T-helper 9 cell (primary cell): Measurements from ENCODE around the gene ATP2A3.
A peak's percentile ranks its signal among the peaks of the same experiment; 100 is the strongest.

Experiments used
- DNase-seq: peaks from one replicate; pipeline ENCODE4 v3.0.0-alpha.2; 2020

Gene ATP2A3

DNA sequence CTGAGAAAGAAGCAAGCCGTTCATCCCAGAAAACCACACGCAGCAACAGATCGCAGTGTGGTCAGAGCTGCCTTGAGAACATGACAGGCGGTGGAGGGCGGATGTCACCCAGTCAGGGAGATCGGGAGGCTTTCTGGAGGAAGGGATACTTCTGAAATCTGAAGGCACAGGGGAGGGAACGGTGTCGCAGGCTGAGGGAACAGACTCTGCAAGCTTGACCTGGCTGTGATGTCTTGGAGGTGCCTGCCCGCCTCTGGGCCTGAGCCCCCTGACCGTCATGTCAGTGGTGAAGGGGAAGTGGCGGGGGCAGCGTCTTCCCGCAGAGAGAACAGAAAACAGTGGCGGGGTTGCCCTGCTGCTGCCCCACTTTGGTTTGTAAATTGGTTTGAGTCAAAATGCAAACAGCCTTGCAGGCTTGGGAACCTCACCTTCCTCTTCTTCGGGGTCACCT lies 8.1 kb upstream of the ATP2A3 start:
- DNase-seq, result no peak

DNA sequence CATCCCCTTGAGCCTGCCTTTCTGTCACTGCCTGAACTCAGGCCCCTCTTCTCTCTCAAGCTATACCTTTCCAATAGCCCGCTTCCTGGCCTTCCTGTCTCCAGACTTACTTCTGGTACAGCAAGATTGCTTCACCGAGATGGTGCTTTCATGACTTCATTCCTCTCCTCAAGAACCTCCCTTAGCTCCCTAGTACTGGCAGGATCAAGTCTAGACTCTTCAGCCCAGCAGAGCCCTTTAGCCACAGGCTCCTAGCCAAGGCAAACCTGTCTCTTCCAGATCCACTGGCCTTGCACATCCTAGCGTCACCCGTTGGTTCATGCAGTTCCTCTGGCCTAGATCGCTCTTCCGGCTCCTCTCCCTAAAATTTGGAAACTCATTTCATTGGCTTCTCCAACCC lies 6.4 kb upstream of the ATP2A3 start:
- no peak for DNase-seq

DNA sequence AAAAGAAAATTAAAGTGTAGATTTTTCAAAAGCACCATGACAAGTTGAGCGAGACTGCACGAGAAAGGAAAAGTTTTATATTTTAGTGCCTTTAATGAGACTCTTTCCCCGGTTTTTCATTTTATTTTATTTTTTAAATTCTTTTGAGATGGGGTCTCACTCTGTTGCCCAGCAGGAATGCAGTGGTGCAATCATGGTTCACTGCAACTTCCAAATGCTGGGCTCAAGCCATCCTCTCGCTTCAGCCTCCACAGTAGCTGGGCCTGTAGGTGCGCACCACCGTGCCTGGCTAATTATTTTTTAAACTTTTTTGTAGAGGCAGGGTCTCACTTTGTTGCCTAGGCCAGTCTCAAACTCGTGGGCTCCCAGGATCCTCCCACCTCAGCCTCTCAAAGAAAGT lies 5.7 kb upstream of the ATP2A3 start:
- no peak for DNase-seq

DNA sequence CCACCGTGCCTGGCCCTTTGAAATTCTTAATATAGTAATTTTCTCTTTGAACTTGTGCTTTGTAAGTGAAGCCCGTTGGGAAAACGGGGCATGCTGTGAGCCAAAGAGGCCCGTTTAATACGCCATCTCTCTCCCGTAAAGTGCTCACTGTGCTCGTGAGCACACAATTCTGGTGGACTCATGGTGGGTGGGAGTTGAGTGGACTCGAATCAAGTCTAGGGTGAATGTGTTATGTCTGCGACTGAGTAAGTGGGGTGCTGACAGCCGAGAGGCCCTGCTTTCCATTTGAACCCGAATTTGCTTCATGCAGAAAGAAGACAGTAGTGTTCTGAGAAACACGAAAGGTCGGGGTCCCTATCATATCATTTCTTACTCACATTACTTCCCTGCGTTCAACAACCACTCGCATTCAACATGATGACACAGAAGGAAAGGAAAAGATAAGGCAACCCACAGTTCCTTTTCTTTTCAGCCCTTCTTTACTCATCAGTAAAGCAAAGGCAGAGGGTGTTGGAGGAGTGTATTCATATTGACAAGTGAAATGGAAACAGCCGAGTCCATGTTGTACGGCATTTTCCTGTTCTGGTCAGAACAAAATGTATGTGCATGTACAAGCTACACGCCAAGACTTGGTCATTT lies 4.8 kb upstream of the ATP2A3 start:
- no peak for DNase-seq

DNA sequence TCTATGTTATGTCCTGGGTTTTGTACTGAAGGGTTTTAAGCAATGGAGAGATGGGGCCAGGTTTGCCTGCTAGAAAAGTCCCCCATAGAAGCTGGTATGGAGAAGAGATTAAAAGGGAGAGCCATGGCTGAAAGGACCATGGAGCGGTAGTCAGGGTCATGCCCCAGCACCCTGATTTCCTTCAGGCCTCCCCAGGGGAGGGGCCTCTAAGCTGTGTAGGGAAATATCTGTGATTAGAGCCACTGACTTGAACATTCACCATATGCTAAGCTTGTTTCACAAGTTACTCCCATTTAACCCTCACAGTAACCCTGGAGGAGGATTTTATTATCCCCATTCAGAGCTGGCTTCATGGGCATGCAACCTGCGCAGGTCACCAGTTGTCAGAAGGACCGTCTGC lies 3.8 kb upstream of the ATP2A3 start:
- no peak for DNase-seq

DNA sequence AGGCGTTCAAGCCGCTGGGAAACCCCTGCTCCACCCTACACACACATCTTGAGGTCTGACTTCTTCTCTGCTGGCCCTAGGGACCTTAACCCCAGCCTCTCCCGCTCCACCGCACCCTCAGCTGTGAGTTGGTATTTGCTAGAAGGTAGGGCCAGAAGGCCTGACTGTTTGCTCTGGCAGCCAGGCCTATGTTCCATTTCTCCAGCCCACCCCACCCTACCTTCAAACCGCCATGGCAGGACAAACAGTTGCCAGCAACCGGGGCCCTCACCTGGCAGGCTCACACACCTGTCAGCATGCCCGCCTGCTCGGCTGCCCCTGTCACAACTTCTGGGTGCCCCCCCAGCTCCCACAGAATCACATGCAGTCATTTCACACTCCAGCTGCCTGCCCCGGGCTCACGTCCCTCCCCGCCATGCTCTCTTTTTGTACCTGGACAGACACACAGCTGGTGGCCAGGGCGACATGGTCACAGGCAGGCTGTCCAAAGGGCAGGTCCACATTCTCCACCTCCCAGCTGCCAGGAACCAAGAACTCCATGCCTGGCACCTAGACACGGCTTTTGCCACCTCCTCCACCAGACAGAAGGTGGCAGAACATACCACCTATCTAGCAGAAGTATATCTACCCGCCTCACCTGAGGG lies 2.6 kb upstream of the ATP2A3 start:
- DNase-seq, result no peak

DNA sequence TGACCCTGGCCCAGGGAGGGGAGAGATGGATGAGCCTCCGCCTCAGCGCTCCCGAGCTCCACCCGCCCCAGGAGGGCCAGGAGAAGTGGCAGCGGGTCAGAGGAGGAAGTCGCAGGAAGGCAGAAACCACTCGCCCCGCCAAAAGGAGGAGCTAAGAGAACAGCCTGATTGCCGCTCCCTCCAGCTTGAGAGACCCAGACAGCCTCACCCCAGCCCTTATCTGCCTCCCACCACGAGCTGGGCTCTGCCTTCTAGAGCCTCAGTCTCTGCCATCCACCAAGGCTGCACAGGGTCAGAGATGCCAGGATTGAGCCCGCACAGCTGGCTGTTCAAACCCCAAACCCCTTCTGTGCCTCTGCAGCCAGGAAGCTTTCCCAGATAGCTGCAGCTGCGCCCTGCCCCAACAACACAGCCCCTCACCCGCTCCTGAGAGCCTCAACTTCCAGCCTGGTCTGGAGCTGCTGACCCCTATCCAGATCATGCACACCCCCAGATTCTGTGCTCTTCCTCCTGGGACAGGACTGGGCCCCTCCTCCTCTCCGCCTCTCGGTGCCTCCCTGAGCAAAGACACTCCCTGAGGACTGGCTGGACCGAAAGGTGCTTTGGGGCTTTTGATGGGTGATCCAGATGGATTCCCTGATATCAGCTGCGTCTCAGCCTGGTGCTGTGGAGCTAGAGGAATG lies 1.0 kb upstream of the ATP2A3 start:
- DNase-seq, result peak; percentile 55

DNA sequence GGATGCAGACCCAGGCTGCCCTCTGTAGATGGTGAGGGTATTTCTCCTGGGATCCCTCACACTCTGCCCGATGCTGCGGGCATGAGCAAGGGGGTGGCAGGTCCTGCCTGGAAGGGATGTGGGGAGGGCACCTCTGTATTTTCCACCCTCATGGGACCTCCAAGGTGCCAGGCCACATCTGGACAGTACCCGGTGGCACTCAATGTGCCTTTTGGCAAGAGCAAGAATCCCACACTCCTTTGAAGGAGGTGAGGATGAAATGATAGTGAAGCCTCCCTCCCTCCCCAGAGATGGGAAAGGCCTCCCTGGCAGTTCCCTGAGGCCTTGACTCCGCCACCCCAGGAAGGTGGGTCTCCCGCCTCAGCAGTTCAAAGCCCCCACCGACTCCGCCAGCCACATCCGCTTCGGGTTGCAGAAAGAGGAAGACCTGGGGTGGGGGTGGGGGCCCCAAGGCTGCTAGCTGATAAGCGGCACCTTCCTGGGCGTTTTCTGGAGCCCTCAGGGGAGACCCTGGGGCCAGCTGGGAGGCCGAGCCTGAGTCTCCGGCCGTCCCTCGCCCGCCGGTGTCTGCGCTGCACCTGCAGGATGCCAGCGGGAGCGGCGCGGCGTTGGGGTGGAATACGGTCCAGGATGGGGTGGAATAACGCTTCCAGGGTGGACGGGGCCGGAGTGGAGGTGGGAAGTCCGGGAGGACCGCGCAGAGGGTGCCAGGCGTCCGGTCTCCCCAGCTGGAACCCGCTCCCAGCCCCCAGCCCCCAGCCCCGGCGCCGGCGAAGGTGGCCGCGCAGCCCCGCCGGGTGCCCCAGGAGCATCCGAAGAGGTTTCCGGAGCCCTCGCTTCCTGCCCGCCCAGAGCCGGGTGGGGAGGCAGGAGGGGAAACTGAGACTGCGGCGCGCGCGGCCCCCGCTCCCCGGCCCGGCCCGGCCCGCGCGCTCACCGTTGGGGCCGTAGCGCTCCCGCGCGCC lies 718 bp downstream of the ATP2A3 start:
- DNase-seq, result peak; percentile 66

DNA sequence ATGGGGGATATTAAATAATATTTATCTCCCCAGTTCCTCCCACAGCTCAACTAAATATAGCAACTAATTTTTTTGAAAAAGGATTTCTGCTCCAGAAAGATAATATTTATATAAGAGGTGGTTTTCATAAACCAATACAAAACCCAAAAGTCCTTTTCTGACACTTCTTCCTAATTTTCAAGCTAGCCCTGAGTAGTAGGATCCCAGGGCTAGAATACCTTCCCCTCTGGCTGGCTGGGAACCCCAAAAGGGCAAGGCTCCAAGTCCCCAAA lies 1.3 kb downstream of the ATP2A3 start:
- no peak for DNase-seq

DNA sequence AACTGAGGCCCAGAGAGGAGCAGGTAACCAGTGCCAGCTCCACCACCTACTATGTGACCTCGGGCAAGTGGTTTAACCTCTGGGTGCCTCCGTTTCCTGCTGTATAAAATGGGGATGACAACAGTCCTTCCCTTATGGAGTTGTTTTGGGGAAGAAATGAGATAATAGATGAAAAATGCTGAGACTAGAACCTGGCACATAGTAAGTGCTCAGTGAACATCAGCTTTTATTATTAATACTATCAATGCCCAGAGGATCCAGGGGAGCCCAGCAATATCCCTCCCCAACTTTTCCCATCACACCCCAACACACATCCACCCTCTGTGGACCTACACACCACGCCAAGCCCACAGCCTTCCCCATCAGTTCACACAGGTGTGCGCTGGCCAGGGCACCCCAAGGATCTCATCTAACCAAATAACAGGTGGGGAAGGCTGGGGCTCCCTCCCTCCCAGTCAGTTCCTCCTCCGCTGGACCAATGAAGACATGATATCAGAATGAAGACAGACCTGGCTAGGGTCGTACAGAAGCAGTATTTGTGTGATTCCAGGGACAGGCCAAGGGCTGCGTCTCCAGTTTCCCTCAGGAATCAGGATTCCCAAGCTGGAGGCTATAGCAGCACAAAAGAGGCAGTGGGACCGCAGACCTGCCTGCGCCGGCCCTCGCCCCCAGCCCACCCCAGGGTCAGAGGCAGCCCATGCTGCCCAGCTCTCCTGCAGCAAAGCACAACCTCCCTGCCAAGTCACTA lies 1.8 kb downstream of the ATP2A3 start:
- no peak for DNase-seq

DNA sequence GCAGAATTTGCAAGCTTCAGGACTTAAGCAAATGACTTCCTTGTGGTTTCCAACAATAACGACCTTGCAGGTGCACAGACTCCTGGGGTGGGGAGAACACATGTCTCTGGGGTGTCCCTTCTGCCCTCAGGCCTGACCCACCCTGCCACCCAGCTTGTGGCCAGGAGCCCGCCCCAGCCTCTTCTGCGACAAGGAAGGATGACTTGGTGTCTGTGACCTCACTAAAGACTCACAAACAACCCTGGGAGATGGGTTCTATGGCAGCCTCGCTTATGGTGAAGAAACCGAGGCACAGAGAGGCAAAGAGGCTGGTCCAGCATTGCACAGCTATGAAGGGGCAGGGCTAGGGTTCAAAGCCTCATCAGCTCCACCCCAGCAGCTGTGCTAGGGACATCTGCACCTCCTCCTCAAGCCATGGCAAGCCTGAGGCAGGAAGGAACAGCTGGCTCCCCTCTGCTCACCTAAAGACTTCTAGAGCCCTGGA lies 2.6 kb downstream of the ATP2A3 start:
- DNase-seq, result no peak

DNA sequence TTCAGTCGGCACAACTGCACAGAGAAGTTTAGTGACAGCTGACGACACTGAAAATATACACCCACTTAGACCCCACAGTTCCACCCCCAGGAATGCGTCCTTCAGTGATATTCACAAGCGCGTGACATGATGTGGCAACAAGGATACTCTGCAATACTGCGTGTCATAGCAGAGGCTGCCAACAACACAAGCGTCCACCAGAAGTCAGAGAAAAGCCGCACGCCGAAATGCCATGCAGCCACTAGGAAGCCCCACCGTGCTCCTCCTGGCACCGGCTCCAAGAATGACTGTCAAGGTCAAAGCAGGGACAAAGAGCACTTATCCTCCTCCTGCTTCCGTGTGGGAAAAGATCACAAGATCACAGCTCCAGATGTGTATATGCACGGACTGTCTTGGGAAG lies 3.5 kb downstream of the ATP2A3 start:
- no peak for DNase-seq

DNA sequence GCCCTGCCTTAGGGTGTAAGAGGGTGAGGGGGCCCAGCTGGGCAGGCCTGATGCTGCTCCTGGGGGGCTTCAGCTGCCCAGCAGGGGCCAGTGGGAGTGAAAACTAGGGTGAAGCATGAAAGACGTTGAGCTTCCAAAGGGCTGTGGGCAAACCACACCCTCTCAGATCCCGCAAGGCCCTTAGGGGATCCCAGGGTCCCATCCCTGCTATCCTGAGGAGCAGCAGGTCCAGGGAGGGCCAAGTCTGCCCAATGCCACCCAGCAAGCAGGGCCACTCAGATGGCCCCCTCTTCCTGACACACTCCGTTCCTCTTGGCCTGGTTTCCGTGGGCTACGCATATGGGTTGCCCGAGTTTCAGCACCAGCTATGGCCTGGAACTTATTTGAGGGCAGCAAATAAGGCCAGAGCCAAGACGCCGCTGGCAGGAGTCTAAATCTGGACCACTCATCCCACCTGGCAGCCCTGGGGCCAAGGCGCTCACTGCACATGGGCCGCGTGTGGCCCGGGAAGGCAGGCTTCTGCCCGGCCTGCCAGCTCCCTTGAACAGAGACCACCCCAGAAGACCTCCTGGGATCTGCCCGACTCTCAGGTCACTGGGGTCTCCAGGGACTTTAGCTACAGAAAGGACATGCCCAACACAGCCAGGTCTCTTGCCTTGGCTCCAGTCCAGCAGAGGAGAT lies 4.2 kb downstream of the ATP2A3 start:
- DNase-seq, result no peak

DNA sequence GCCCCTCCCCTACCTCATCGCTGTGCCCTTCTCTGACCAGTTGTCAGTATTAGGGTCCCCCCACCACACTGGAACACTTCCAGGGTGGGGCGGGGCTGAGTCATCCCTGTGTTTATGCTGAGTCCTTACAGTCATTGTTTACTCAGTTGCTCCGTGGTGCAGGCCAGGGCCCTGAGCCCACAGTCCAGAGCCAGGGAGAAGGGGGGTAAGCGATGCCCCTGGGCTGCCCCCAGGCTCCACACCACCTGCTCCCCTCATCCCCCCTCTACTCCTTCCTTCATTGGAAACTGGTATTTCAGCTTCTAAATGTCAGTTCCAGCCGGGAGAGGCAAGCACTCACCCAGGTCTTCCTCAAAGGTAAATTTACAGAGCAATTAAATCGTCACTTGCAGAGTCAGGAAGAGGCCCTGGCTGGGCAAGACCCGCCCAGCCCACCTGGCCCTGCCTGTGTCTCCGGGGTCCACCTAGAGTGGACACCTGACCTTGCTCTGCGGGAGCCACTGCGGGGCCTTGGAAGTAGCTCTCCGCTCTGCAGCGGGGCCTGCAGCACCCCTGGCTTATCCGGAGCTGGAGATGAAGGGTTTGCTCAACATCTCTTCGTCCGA lies 4.8 kb downstream of the ATP2A3 start:
- no peak for DNase-seq

DNA sequence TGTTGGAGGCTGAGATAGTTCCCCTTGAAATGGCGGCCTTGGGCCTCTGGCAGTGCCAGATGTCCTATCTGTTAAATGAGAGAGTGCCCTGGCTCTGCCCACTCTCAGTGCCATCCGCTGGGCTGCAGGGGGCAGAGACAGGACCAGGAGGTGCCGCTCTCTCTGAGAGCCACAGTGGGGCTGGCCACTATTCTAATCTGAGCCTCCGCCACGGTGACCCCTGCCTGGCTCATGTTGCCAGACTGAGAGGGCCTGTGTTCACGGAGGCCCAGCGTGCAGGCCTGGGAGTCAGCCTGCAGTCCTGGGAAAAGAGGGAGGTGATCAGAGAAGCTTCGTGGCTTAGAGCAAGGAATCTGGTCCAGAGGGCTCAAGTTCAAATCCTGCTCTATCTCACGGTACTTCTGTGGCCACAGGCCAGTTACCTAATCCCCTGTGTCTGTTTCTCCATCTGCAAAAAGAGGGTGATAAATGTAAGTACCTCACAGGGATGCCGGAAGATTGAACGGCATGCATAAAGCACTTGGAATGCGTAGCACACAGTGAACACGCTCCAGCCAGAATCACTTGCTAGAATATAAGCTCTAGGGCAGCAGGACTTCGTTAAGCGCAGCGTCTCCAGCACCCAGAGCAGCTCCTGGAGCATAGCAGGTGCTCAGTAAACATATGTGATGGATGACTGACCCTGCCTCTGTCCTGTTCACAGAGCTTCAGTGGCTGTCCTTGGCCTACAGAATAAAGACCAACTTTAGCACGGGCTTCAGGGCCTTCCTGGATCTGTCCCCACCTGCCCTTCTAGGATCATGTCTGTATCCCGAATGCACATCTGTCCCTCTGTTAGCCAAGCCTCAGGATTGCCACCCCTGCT lies 6.3 kb downstream of the ATP2A3 start:
- no peak for DNase-seq

DNA sequence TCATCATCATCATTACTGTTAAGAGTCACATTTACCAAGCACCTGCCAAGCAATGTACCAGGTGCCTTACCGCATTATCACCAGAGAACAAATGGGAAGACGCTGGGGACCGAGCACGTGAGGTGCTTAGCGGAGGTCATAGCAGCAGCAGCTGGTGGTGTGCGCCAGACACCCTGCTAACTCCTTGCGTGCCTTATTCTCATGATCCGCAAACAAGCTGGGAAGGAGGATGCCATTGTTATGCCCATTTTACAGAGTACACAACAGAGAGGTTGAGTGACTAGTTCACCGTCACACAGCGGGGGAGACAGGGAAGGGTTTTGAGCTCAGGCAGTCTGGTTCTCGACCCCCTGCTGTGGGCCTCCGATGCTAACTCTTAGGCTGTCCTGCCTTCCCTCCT lies 7.3 kb downstream of the ATP2A3 start:
- DNase-seq, result no peak

DNA sequence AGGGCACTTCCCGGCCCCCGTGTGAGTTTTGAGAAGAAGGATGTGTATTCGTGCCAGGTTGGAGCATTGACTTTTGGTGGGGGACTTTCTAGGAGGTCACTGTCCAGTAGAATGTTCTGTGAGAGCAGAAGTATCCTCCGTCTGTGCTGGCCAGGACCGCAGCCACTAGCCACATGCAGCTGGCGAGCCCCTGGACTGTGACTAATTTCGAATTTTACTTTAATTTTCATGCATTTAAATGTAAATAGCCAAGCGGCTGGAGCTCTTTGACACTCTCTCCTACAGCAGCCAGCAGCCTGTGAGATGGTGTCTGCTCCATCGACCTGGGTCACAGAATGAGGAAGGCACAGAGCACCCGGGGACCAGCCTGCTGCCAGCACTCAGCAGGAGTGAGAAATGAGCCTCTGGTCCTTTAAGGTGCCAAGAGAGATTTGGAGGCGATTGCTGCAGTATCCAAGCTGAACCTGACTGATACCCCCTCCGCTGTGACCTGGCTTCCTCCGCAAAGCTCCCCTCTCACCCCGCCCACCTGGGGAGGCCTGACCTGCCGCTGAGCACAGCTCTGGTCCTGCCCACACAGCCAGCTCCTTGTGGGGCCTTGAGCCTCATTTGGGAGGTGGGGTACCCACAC lies 7.8 kb downstream of the ATP2A3 start:
- DNase-seq, result no peak

DNA sequence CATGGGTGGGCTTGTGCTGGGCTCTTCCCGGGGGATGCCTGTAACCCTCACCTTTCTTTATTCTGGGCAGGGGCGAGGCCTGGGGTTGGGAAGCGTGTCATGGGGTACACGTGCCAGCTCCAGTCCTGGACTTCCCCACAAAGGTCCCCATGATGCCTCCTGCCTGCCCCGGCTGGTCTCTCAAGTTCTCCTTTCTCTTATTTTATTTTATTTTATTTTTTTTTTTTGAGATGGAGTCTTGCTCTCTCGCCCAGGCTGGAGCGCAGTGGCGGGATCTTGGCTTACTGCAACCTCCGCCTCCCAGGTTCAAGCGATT lies 8.6 kb downstream of the ATP2A3 start:
- no peak for DNase-seq

DNA sequence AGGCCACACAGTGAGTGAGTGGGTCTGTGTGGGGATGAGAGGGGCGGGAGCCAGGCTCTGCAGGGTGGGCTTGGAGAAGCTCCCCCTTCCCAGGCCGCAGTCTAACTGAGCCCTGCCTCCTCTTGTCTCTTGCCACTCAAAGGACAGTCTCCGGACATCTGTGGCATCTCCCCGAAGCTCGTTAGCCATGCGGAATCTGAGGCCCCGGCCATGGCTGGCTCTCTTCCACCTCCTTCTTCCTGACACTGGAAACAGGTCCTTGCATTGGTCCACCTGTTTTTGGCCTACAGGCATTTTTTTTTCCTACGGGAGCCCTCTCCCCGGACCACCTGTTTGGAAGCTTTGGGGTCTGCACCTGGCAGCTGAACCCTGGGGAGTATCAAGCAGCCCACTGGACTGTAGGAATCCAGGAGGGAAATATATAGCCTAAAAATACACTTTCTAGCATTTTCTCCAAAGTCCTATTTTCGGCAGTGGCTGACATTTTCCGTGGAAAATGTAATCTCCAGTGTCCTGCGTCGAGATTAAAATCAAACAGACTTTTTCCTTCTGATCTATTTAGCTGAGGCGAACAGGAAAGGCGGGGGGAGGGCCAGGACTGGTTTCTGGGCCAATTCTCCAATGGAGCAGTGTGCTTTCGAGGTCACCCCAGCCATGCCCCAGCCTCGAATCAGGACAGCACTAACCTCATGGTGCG lies 9.1 kb downstream of the ATP2A3 start:
- no peak for DNase-seq
